ENCODE data around the gene RTN4RL2. TPM values are rescaled to one million over a fixed set of nuclear protein-coding genes. Genes with fewer than 3 reads are reported as not detected.
A peak's percentile ranks its signal among the peaks of the same experiment; 100 is the strongest.

Gene RTN4RL2
- total RNA-seq, 1 donor from 2014 or later = not detected

DNA sequence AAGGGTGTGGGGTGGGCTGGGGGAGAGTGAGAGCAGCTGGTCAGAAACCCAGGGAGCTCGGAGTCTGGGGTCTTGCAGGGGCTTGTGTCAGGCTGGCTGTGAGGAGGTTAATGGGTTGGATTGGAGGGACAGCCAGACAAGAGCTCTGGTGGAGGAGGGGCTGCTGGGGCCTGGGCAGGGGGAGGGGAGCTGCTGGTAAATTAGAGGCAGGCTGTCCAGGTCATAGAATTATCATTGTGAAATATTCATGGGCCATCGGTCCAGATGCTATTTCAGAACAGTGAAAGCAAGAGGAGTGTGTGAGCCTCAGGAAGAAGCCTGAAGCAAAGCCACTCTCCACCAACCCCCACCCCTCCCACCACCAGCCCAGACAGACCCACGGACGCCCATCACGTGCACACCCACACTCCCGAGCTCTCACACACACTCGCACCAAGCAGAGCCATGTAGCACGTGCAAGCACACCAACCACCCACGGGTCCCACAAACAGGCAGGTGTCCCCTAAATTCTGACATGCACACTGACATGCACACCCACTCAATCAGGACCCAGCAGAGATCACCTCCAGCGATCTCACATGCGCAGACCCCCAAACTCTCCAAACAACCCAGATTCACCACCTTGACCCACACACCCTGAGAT, 18.8 kb downstream of the RTN4RL2 start:
- Histone ChIP-seq H3K4me3 (ENCODE audit: low read depth, low read length) (no peak overlapping the region), H3K36me3 (ENCODE audit: control insufficient read depth, insufficient read depth, low read length) (no peaks in the 10 kb centered on the region), H3K27me3 (ENCODE audit: control insufficient read depth, insufficient read depth, low read length) (peaks cover 27% of the 10 kb centered on the region)
- DNase-seq (ENCODE audit: low read depth) (no peak), FAIRE-seq (peak; percentile 7)
- TF ChIP-seq, protein P1, sequence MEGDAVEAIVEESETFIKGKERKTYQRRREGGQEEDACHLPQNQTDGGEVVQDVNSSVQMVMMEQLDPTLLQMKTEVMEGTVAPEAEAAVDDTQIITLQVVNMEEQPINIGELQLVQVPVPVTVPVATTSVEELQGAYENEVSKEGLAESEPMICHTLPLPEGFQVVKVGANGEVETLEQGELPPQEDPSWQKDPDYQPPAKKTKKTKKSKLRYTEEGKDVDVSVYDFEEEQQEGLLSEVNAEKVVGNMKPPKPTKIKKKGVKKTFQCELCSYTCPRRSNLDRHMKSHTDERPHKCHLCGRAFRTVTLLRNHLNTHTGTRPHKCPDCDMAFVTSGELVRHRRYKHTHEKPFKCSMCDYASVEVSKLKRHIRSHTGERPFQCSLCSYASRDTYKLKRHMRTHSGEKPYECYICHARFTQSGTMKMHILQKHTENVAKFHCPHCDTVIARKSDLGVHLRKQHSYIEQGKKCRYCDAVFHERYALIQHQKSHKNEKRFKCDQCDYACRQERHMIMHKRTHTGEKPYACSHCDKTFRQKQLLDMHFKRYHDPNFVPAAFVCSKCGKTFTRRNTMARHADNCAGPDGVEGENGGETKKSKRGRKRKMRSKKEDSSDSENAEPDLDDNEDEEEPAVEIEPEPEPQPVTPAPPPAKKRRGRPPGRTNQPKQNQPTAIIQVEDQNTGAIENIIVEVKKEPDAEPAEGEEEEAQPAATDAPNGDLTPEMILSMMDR (IDR thresholded peaks at IDR 0.05; ENCODE audit: insufficient read depth, low read length, severe bottlenecking) = no peak

DNA sequence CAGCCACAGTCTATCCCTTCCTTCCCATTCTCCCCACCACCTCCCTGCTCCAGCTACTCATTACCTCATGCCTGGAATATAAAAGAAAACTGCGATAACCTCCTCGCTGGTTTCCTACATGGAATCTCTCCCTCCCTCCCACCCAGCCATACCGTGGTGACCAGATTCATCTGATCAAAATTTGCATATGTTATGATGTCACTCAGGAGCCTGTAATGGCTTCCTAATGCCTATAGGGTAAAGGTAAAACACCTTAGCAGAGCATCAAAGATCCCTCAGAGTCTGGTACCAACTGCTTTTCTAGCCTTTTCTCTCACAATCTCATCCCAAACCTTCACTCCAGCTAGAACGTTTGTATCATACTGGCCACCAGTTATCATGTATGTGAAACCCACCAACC, 19.6 kb downstream of the RTN4RL2 start:
- TF ChIP-seq, protein P1 (IDR thresholded peaks at IDR 0.05; ENCODE audit: insufficient read depth, low read length, severe bottlenecking) = no peak
- FAIRE-seq = no peak
- peaks cover 21% of the 10 kb centered on the region for H3K27me3 ChIP-seq (ENCODE audit: control insufficient read depth, insufficient read depth, low read length)

DNA sequence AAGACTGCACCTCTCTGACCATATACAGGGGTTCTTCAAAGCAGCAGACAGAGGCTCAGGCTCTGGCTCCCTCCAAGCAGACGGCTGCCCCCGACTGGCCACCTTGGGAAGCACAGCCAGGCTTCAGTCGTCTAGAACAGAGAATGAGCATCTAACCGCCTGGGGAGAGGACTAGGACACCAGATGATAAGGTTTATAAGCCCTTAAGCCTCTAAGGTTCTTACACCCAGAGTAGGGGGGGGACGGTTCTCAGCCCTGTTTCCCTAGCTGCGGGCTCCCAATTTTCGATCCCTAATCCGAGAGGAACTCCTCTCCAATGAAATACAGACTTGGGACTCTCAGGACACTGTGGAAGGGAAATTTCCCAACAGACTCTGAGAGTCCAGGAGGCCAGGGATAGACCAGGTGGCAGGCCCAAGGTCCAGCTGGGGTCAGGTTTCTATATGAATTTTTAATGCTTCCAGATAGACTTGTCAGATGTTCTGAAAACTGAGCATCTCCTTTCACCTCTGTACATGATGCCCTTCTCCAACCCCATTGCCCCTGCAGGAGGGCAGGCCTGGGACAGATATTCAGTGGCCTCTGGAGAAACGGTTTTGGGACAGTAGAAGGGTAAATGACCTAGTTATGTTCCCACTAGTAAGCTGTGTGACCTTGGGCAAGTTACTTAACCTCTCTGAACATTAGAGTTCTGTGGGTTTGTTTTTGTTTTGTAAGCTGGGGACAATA, 20.2 kb downstream of the RTN4RL2 start:
- DNase-seq (ENCODE audit: low read depth) = peak; percentile 38
- H3K36me3 ChIP-seq (ENCODE audit: control insufficient read depth, insufficient read depth, low read length) = no peaks in the 10 kb centered on the region
- no peak overlapping the region for H3K4me3 ChIP-seq (ENCODE audit: low read depth, low read length)
- H3K27me3 ChIP-seq (ENCODE audit: control insufficient read depth, insufficient read depth, low read length) = peaks cover 20% of the 10 kb centered on the region
- peak; percentile 40 for FAIRE-seq
- TF ChIP-seq, protein P1 (IDR thresholded peaks at IDR 0.05; ENCODE audit: insufficient read depth, low read length, severe bottlenecking) = peak; percentile 83

More for the DNA sequence above, 19.6 kb downstream of the RTN4RL2 start:
- DNase-seq (ENCODE audit: low read depth) = no peak
- no peaks in the 10 kb centered on the region for H3K36me3 ChIP-seq (ENCODE audit: control insufficient read depth, insufficient read depth, low read length)
- no peak overlapping the region for H3K4me3 ChIP-seq (ENCODE audit: low read depth, low read length)

DNA sequence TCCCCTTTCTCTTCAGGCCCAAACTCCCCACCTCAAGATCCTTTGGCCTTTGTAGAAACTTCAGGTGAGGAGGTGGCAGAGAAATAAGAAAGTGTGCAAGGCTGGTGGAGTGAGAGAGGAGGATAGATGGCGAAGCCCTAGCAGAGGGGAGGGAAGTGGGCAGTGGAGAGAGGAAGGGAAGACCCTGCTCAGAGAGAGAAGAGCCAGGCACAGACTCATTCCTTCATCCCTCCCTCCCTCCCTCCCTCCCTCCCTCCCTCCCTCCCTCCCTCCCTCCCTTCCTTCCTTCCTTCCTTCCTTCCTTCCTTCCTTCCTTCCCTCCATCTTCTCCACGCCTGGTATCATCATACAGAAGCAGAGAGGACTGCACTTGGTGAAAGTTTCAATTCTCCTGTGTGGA, 21.0 kb downstream of the RTN4RL2 start:
- Histone ChIP-seq H3K27me3 (ENCODE audit: control insufficient read depth, insufficient read depth, low read length) (peaks cover 19% of the 10 kb centered on the region), H3K36me3 (ENCODE audit: control insufficient read depth, insufficient read depth, low read length) (no peaks in the 10 kb centered on the region), H3K4me3 (ENCODE audit: low read depth, low read length) (no peak overlapping the region)
- DNase-seq (ENCODE audit: low read depth) (no peak), FAIRE-seq (no peak)
- TF ChIP-seq, protein P1 (IDR thresholded peaks at IDR 0.05; ENCODE audit: insufficient read depth, low read length, severe bottlenecking) = no peak

DNA sequence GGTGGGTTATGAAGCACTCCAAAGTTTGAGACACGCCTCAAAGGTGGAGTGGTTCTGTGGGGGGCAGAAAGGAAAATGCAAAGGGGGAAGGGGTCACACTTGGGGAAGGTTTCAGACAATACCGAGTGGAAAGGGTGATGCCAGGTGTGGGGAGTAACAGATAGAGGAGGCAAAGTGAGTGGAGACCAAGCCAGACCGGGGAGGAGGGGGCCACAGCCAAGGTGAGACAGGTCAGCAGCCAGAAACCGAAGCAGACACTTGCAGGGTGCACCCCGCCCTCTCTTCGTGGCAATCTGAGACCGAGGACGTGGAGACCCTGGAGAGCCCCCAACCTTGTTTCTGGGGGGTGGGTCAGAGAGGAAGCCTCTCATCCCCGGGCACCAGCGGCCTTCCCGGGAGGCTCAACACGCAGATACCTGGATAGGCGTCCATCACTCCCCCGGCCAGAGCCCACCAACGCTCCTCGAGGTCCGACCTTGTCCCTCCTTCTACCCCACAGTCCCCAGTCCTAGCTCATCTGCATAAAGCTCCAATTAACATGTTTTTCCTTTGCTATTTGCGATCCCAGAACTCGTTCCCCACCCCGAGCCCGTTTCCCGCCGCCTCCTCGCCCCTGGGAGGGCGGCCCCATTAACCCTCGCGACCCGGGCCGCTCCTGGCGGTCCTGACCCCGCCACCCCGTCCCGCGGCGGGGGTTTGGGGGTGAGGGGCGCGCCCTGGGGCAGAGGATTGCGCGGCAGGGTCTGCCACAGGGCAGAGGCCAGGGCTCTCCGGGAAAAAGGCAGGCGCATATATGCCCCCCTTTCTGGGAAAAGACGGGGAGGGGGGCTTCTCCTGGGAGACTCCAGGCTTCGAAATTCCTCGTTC, 21.8 kb downstream of the RTN4RL2 start:
- Histone ChIP-seq H3K4me3 (ENCODE audit: low read depth, low read length) (no peak overlapping the region), H3K27me3 (ENCODE audit: control insufficient read depth, insufficient read depth, low read length) (peaks cover 19% of the 10 kb centered on the region), H3K36me3 (ENCODE audit: control insufficient read depth, insufficient read depth, low read length) (no peaks in the 10 kb centered on the region)
- DNase-seq (ENCODE audit: low read depth) = no peak
- FAIRE-seq = no peak
- TF ChIP-seq, protein P1 (IDR thresholded peaks at IDR 0.05; ENCODE audit: insufficient read depth, low read length, severe bottlenecking) = no peak

All from bronchial epithelial cell (primary cell).